Spinal cord (tissue), 10 donors: ENCODE results near the gene ITGA2B. TPM values are rescaled to one million over a fixed set of nuclear protein-coding genes. Genes with fewer than 3 reads are reported as not detected.
A peak's percentile ranks its signal among the peaks of the same experiment; 100 is the strongest.
"Not testable (repeated sequence)": the region's sequence is repeated elsewhere in the genome, so short reads cannot be mapped to it uniquely, and the experiment has no call there.

Experiments
- DNase-seq, 6 donors: peaks; one replicate each; pipeline versions ENCODE4 v3.0.0 to v3.0.0-alpha.2; 2013 to 2015; ENCODE audit warnings: low spot score in 6 of 6, low read depth in 4 of 6
- H3K27ac ChIP-seq: one replicate; pipeline ENCODE4 v1.5.1; 2013; ENCODE audit warnings: low read depth, low read length, control low read depth
- H3K27me3 ChIP-seq: one replicate; pipeline ENCODE4 v1.6.1; 2013; ENCODE audit warnings: low read length; ENCODE audit not compliant: control insufficient read depth, insufficient read depth
- H3K36me3 ChIP-seq: one replicate; pipeline ENCODE4 v1.6.1; 2013; ENCODE audit warnings: low read length; ENCODE audit not compliant: control insufficient read depth, insufficient read depth
- H3K4me1 ChIP-seq: one replicate; pipeline ENCODE4 v1.6.1; 2013; ENCODE audit warnings: low read length; ENCODE audit not compliant: control insufficient read depth, insufficient read depth
- H3K4me3 ChIP-seq: one replicate; pipeline ENCODE4 v1.5.1; 2013; ENCODE audit warnings: low read depth, low read length, control low read depth
- H3K9me3 ChIP-seq: one replicate; pipeline ENCODE4 v1.6.1; 2013; ENCODE audit warnings: low read length; ENCODE audit not compliant: control insufficient read depth, insufficient read depth
- WGBS: methylation state at CpG from one replicate; pipeline ENCODE4 v1.1.5; 2013; ENCODE audit warnings: missing lambda C conversion rate; ENCODE audit not compliant: insufficient coverage; 5-methylcytosine and 5-hydroxymethylcytosine counted together
- polyA plus RNA-seq, 2 donors: library from polyadenylated mRNA; unstranded; fragments of 120-200 nt; gene quantifications; one replicate each; pipeline ENCODE4 v1.2.1, GENCODE V29; 2013; ENCODE audit not compliant: insufficient read length in 2 of 2
- total RNA-seq, 2 donors: library from RNA; depleted of rRNA in 1 of 2; stranded (reverse); fragments of 120-200 nt in 1 of 2; fragments of >200 nt in 1 of 2; gene quantifications; one replicate each; pipeline versions ENCODE4 v1.2.3 to v1.2.4, GENCODE V29; 2013 to 2014
- donor health status: healthy.

ITGA2B gene
- total and polyA plus RNA-seq, 4 donors = 3.9 to 10.2 (median 5.5) TPM

DNA sequence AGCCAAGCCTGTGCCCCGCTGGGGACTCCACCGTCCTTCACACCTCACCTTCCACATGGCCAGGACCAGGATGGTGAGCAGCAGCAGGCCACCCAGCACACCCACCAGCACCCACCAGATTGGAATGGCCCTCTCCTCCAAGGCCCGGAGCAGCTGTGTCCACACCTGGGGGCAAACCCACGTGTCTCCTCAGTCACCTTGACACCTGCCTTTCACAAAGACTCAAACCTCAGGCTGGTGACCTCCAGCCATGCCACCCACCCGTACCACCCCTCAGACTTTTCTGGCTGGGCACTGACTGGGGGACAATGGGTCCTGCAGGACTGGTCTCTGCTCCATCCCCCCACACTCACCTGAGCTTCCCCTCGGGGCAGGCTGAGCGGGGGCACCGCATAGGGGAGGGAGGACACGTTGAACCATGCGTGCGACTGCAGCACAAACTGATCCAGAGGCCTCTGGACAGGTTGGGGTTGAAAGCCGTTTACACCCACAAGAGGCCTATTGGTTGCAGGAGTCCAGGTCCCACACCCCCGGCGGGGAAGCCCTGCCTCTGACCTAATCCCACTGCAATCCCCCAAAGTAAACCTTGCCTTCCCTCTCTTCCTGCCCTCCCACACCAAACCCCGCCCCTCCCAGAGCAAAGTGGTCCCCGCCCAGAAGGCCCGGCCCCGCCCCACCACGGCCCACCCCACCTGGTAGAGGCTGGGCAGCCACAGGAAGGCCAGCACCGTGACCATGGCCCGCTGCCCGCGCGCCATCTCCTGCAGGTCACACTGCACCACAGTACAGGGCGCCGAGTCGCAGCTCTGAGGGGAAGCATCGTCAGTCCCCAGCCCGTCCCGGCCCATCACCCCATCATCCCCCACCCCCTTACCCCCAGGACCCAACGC is 14.9 kb downstream of the ITGA2B start:
- H3K4me1 ChIP-seq = peaks cover 19% of the 10 kb centered on the region
- DNase-seq = no peak
- peaks cover 10% of the 10 kb centered on the region for H3K36me3 ChIP-seq
- no peak overlapping the region for H3K27ac ChIP-seq
- no peak overlapping the region for H3K4me3 ChIP-seq
- H3K27me3 ChIP-seq = no peaks in the 10 kb centered on the region
- WGBS = 41% methylated on average over 23 of the region's 31 CpGs
- H3K9me3 ChIP-seq = no peaks in the 10 kb centered on the region

- peaks cover 19% of the 10 kb centered on the region for H3K4me1 ChIP-seq
- H3K36me3 ChIP-seq = peaks cover 9% of the 10 kb centered on the region
- no peak overlapping the region for H3K4me3 ChIP-seq
- no peaks in the 10 kb centered on the region for H3K9me3 ChIP-seq
- no peaks in the 10 kb centered on the region for H3K27me3 ChIP-seq
- no peak for DNase-seq
- 77% methylated on average over 3 of the region's 10 CpGs for WGBS
- H3K27ac ChIP-seq = no peak overlapping the region
These were observed 17.4 kb downstream of the ITGA2B start for GRCh38 chr17:44372036-44372435.

GRCh38 chr17:44369414-44370023 is 19.9 kb downstream of the ITGA2B start:
- H3K4me1 ChIP-seq, H3K27me3 ChIP-seq, H3K9me3 ChIP-seq, DNase-seq, H3K36me3 ChIP-seq, H3K27ac ChIP-seq, H3K4me3 ChIP-seq: not testable (repeated sequence)
- no CpG with 5 or more reads among the region's 17 CpGs for WGBS

- not testable (repeated sequence) for H3K36me3 ChIP-seq, DNase-seq, H3K27ac ChIP-seq, H3K9me3 ChIP-seq, H3K4me1 ChIP-seq, H3K27me3 ChIP-seq, H3K4me3 ChIP-seq
- 93% methylated on average over 29 of the region's 42 CpGs for WGBS
These were observed 20.8 kb downstream of the ITGA2B start for GRCh38 chr17:44368391-44369243.

GRCh38 chr17:44367231-44367979 is 22.0 kb downstream of the ITGA2B start:
- H3K4me1 ChIP-seq = peaks cover 5% of the 10 kb centered on the region
- H3K36me3 ChIP-seq = no peaks in the 10 kb centered on the region
- 87% methylated on average over 4 of the region's 7 CpGs for WGBS
- H3K9me3 ChIP-seq = no peaks in the 10 kb centered on the region
- no peaks in the 10 kb centered on the region for H3K27me3 ChIP-seq
- H3K4me3 ChIP-seq = no peak overlapping the region
- H3K27ac ChIP-seq = no peak overlapping the region
- peak in 1 of 6 donors; percentile 94 for DNase-seq

GRCh38 chr17:44365051-44365450 is 24.4 kb downstream of the ITGA2B start:
- H3K36me3 ChIP-seq, H3K27ac ChIP-seq, H3K27me3 ChIP-seq, H3K9me3 ChIP-seq, DNase-seq, H3K4me3 ChIP-seq: not testable (repeated sequence)
- 85% methylated on average over 3 of the region's 5 CpGs for WGBS
- peaks cover 27% of the 10 kb centered on the region for H3K4me1 ChIP-seq

DNA sequence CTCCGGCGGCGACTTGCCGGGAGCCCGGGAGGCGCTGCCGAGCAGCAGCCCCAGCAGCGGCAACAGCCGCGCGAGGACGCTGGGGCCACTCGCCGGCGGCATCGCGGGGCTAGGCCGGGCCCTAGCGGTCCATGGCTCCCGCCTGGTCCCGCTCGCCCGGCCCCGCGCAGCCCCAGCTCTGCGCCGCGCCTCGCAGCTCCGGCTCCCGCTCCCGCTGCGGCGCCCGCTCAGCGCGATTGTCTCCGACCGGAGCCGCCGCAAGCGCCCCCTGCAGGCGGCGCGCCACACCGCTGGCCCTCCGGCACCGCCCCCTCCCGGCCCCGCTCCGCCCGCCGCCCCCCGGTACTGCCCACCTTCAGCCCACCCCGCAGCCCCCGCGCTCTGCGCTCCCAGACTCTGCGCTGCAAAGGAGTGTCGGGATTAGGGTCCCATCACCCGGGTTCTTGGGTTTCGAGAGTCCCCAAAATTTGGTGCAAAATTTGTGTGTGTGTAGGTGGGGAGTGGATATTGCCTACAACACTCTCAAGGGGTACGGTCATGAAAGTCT is 25.8 kb downstream of the ITGA2B start, which contains the start of gene FAM171A2:
TSS of gene FAM171A2 (minus strand) at position 241 of the 547 bp plus-strand sequence. CDS start at position 102, 139 bp downstream.
- Histone ChIP-seq H3K36me3 (peaks cover 20% of the 10 kb centered on the region), H3K27me3 (no peaks in the 10 kb centered on the region), H3K4me3 (peak within 1 kb of the TSS; percentile 73), H3K4me1 (peaks cover 32% of the 10 kb centered on the region), H3K9me3 (no peaks in the 10 kb centered on the region), H3K27ac (peak within 1 kb of the TSS; percentile 75)
- peak in 3 of 6 donors; percentile 51 to 92 (median 91) for DNase-seq
- under 1% methylated on average over 61 of the region's 63 CpGs for WGBS

DNA sequence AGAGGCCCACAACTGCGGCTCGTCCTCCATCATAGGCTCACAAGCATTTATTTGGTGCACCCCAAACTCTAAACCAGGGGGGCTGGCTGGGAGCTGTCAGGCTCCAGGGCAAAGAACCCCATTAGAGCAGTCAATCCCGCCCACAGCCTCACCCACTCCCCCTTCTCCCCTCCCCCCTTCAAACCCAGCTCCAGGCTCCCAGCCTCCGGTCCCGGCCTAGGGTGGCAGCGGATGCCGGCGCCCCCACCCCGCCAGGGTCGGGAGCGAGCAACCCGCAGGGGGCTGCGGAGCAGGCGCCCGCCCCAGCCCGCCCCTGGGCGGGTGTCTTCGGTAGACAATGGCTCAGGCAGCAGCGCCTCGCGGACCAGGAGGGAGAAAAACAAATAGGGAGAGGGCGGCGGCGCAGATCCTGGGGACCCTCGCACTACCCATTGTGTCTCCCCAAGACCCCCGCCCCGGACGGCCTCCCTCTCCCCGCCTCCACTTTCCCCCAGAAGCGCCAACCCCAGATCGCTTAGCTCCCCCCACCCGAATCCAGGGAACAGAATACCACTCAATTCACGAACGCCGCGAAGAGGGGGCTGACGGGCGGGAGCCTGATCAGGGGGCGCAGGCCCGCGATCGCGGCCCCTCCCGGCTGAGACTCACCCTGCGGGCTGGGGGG is 26.4 kb downstream of the ITGA2B start:
- Histone ChIP-seq H3K4me3 (peak overlapping the region; percentile 73), H3K27ac (peak overlapping the region; percentile 75), H3K36me3 (peaks cover 26% of the 10 kb centered on the region), H3K9me3 (no peaks in the 10 kb centered on the region), H3K4me1 (peaks cover 32% of the 10 kb centered on the region), H3K27me3 (no peaks in the 10 kb centered on the region)
- DNase-seq = peak in 2 of 6 donors; percentile 81 to 85
- WGBS = under 1% methylated on average over 44 of the region's 45 CpGs
